DND-41 (cell line): ENCODE results near the gene TIMM23.
"Not testable (repeated sequence)": the region's sequence is repeated elsewhere in the genome, so short reads cannot be mapped to it uniquely, and the experiment has no call there.

Source experiments
- ATAC-seq: fragments of 200-7000 bp; cut with Tn5 transposase; 3 replicates; pipeline ENCODE4 v1.9.1; 2021; ENCODE audit warnings: low read depth; ENCODE audit not compliant: insufficient read depth
- DNase-seq: peaks from one replicate; pipeline ENCODE4 v3.0.0-alpha.2; 2020
- H2AFZ ChIP-seq: 2 replicates; pipeline ENCODE4 v1.6.0; 2012; ENCODE audit warnings: low read depth, low read length
- H3K27ac ChIP-seq: 2 replicates; pipeline ENCODE4 v1.5.1; 2012; ENCODE audit warnings: low read length, inconsistent platforms
- H3K27me3 ChIP-seq: fragments of 200-600 bp; sonication (generic); 2 replicates; pipeline ENCODE4 v1.6.0; 2012; ENCODE audit warnings: low read length, mild to moderate bottlenecking, inconsistent platforms; ENCODE audit not compliant: insufficient read depth, poor library complexity
- H3K36me3 ChIP-seq: 2 replicates; pipeline ENCODE4 v1.5.1; 2012; ENCODE audit warnings: low read length, inconsistent platforms; ENCODE audit not compliant: insufficient read depth
- H3K4me1 ChIP-seq: 2 replicates; pipeline ENCODE4 v1.5.1; 2012; ENCODE audit warnings: mild to moderate bottlenecking, low read length; ENCODE audit not compliant: insufficient read depth
- H3K4me2 ChIP-seq: 2 replicates; pipeline ENCODE4 v1.6.0; 2012; ENCODE audit warnings: mild to moderate bottlenecking, moderate library complexity, low read length, inconsistent platforms; ENCODE audit not compliant: insufficient read depth
- H3K4me3 ChIP-seq, 2 experiments: fragments of 200-600 bp in 1 of 2; shearing (Covaris generic) in 1 of 2; 2 replicates each; pipeline ENCODE4 v1.5.1; 2012 to 2016; ENCODE audit warnings: inconsistent platforms in 2 of 2, low read length in 2 of 2, mild to moderate bottlenecking in 2 of 2, low read depth in 1 of 2, moderate library complexity in 1 of 2
- H3K79me2 ChIP-seq: 2 replicates; pipeline ENCODE4 v1.6.0; 2012; ENCODE audit warnings: low read length, inconsistent platforms; ENCODE audit not compliant: insufficient read depth
- H3K9ac ChIP-seq: 2 replicates; pipeline ENCODE4 v1.6.0; 2012; ENCODE audit warnings: low read depth, mild to moderate bottlenecking, inconsistent platforms, low read length, moderate library complexity
- H3K9me3 ChIP-seq: 2 replicates; pipeline ENCODE4 v1.5.1; 2012; ENCODE audit warnings: low read length, moderate library complexity, mild to moderate bottlenecking, inconsistent platforms; ENCODE audit not compliant: insufficient read depth, severe bottlenecking
- H4K20me1 ChIP-seq: 2 replicates; pipeline ENCODE4 v1.6.0; 2012; ENCODE audit warnings: low read length; ENCODE audit not compliant: insufficient read depth
- CTCF ChIP-seq: IDR thresholded peaks from 2 replicates; pipeline ENCODE4 v1.5.1; 2012; ENCODE audit warnings: borderline replicate concordance, low read length, moderate library complexity, mild to moderate bottlenecking; ENCODE audit not compliant: poor library complexity, severe bottlenecking; ENCODE audit errors: extremely low read depth
- EZH2 ChIP-seq: IDR thresholded peaks from 3 replicates; pipeline ENCODE4 v1.6.1; 2012; ENCODE audit warnings: borderline replicate concordance, low read depth, mild to moderate bottlenecking, moderate library complexity, low read length, inconsistent platforms; ENCODE audit not compliant: severe bottlenecking

TIMM23 gene

GRCh38 chr10:45997557-45997956, 25.3 kb downstream of the TIMM23 start:
- H3K36me3 ChIP-seq, result peaks cover 65% of the 10 kb centered on the region
- no peaks in the 10 kb centered on the region for H3K4me1 ChIP-seq
- no peak for TF ChIP-seq EZH2
- TF ChIP-seq CTCF, result no peak
- DNase-seq (no peak), ATAC-seq (no peak)
- H3K9ac ChIP-seq, result no peak overlapping the region
- no peaks in the 10 kb centered on the region for H3K9me3 ChIP-seq
- no peak overlapping the region for H3K4me3 ChIP-seq
- peaks cover 10% of the 10 kb centered on the region; the same call in 1 of the 2 replicates for H4K20me1 ChIP-seq
- no peaks in the 10 kb centered on the region for H3K27me3 ChIP-seq
- peaks cover 18% of the 10 kb centered on the region; the same call in 1 of the 2 replicates for H3K79me2 ChIP-seq
- H2AFZ ChIP-seq, result no peak overlapping the region
- no peak overlapping the region for H3K4me2 ChIP-seq
- H3K27ac ChIP-seq, result no peak overlapping the region

GRCh38 chr10:45997994-45998763, 25.9 kb downstream of the TIMM23 start:
- no peaks in the 10 kb centered on the region for H3K9me3 ChIP-seq
- DNase-seq (no peak), ATAC-seq (no peak)
- H3K27ac ChIP-seq, result no peak overlapping the region
- H3K36me3 ChIP-seq, result peaks cover 66% of the 10 kb centered on the region
- H3K4me2 ChIP-seq, result no peak overlapping the region
- H4K20me1 ChIP-seq, result peaks cover 13% of the 10 kb centered on the region; the same call in 1 of the 2 replicates
- H3K79me2 ChIP-seq, result peaks cover 21% of the 10 kb centered on the region
- no peaks in the 10 kb centered on the region for H3K27me3 ChIP-seq
- no peak overlapping the region for H3K4me3 ChIP-seq
- H3K4me1 ChIP-seq, result no peaks in the 10 kb centered on the region
- TF ChIP-seq EZH2 (no peak), CTCF (no peak)
- H2AFZ ChIP-seq, result no peak overlapping the region
- no peak overlapping the region for H3K9ac ChIP-seq

- peaks cover 77% of the 10 kb centered on the region for H3K36me3 ChIP-seq
- ATAC-seq, DNase-seq, H3K9ac ChIP-seq, H3K4me1 ChIP-seq, H2AFZ ChIP-seq, H3K4me2 ChIP-seq, H3K4me3 ChIP-seq, H3K27me3 ChIP-seq, H3K27ac ChIP-seq, H3K9me3 ChIP-seq: not testable (repeated sequence)
- peaks cover 13% of the 10 kb centered on the region; the same call in 1 of the 2 replicates for H4K20me1 ChIP-seq
- H3K79me2 ChIP-seq, result peaks cover 17% of the 10 kb centered on the region
These were observed 27.7 kb downstream of the TIMM23 start for GRCh38 chr10:45999955-46000354.

- Histone ChIP-seq H3K79me2 (peaks cover 17% of the 10 kb centered on the region), H3K9me3 (no peaks in the 10 kb centered on the region), H3K9ac (no peak overlapping the region), H3K27ac (no peak overlapping the region), H3K36me3 (peaks cover 82% of the 10 kb centered on the region), H3K4me3 (no peak overlapping the region), H2AFZ (no peak overlapping the region), H3K27me3 (no peaks in the 10 kb centered on the region), H3K4me2 (no peak overlapping the region), H3K4me1 (no peaks in the 10 kb centered on the region), H4K20me1 (peaks cover 15% of the 10 kb centered on the region; the same call in 1 of the 2 replicates)
- DNase-seq (no peak), ATAC-seq (no peak)
- TF ChIP-seq EZH2, result no peak
- no peak for TF ChIP-seq CTCF
These were observed 28.2 kb downstream of the TIMM23 start for GRCh38 chr10:46000538-46000937.
